Inflammatory macrophage treated with lipopolysaccharide for 4 hours (primary cell): ENCODE measurements around the gene FADS1.

ENCODE experiments used
- DNase-seq: peaks from one replicate; pipeline ENCODE4 v3.0.0-alpha.2; 2020

The FADS1 gene

GRCh38 chr11:61754534-61755482 is 62.0 kb downstream of the FADS1 start:
- DNase-seq = no peak

GRCh38 chr11:61753672-61754071 is 63.1 kb downstream of the FADS1 start:
- DNase-seq = no peak

GRCh38 chr11:61752925-61753521 is 63.8 kb downstream of the FADS1 start:
- DNase-seq = no peak

- peak; percentile 47 for DNase-seq
Observed at GRCh38 chr11:61752117-61752924, 64.5 kb downstream of the FADS1 start, which contains the start of gene MYRF. TSS of gene MYRF (plus strand) at chr11:61752636. CDS start at chr11:61752745, 109 bp downstream.

GRCh38 chr11:61751384-61751783 is 65.4 kb downstream of the FADS1 start:
- no peak for DNase-seq

- no peak for DNase-seq
Observed at GRCh38 chr11:61750631-61751273, 66.1 kb downstream of the FADS1 start.
